GM10266 (cell line): ENCODE measurements around the gene GPR152.

ENCODE experiments used
- DNase-seq: peaks from one replicate; pipeline ENCODE4 v3.0.0; 2012; ENCODE audit errors: extremely low spot score
- TF ChIP-seq, protein P1 (sequence below): IDR thresholded peaks from 2 replicates; pipeline ENCODE4 v1.5.1; 2012; ENCODE audit warnings: mild to moderate bottlenecking, low read depth; ENCODE audit not compliant: control insufficient read depth, insufficient read depth; ENCODE audit errors: missing control alignments

GPR152 gene

DNA sequence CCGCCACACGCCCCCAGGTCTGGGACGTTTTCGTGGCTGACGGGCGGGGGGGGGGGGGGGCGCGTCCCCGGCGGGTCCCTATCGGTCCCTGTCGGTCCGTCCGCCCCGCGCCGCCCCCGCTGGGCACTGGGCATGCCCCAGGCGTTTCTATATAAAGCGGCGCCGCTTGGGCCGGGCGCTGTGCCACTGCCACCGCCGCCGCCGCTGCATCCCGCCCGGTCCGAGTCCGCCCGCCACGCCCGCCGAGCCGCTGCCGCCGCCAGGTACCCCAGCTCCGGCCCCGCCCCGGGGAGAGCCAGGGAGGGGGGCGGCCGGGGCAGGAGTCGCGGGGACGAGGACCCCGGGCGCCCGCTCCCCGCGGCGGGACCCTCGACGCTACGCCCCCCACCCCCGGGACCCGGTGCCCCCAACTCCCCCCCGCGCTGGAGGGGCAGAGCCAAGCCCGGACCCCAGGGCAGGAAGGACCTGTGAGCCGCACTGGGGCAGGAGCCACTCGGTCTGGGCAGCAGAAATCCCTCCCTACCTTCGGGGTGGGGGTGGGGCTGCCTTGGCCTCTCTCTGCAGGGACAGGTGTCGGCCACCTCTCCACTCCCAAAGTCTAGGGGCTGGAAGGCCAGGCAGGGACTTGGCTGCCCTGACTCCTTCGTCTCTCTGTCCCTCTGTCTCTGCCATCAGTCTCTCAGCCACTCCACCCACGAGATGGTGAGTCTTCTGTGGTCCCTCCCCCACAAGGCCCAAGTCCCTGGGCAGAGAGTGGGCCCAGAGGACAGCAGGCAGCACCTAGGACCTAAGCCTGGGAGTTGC, 36.8 kb downstream of the GPR152 start, which contains the start of gene CARNS1:
CARNS1 (plus strand) TSS at position 178 of the 804 bp plus-strand sequence; CDS start at position 700, 522 bp downstream.
- TF ChIP-seq, protein P1, sequence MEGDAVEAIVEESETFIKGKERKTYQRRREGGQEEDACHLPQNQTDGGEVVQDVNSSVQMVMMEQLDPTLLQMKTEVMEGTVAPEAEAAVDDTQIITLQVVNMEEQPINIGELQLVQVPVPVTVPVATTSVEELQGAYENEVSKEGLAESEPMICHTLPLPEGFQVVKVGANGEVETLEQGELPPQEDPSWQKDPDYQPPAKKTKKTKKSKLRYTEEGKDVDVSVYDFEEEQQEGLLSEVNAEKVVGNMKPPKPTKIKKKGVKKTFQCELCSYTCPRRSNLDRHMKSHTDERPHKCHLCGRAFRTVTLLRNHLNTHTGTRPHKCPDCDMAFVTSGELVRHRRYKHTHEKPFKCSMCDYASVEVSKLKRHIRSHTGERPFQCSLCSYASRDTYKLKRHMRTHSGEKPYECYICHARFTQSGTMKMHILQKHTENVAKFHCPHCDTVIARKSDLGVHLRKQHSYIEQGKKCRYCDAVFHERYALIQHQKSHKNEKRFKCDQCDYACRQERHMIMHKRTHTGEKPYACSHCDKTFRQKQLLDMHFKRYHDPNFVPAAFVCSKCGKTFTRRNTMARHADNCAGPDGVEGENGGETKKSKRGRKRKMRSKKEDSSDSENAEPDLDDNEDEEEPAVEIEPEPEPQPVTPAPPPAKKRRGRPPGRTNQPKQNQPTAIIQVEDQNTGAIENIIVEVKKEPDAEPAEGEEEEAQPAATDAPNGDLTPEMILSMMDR: no peak
- DNase-seq: no peak

DNA sequence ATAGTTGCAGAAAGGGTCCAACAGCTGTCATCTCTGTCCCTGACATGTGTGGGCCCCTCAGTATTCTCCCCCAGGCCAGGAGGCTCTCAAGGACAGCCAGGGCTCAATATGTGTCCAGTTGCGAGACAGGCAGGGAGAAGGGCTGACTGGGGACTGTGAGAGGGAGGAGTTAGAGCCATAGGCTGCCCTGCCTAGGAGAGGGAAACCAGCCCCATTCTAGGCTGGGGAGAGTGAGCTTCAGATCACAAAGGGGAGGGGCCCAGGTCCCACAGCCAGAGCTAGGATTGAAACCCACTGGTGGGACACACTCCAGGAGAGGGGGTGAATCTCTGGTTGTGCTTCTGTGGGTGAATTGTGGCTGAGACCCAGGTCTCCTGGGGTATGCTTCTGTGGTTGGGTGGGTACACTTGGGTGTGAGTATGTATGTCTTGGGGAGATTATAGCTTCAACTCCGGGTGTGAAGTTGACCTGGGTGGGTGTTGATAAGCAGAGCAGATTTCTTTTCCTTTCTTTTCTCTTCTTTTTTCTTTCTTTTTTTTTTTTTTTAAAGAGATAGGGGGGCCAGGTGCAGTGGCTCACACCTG, 39.2 kb downstream of the GPR152 start:
- no peak for DNase-seq
- TF ChIP-seq, protein P1: no peak

DNA sequence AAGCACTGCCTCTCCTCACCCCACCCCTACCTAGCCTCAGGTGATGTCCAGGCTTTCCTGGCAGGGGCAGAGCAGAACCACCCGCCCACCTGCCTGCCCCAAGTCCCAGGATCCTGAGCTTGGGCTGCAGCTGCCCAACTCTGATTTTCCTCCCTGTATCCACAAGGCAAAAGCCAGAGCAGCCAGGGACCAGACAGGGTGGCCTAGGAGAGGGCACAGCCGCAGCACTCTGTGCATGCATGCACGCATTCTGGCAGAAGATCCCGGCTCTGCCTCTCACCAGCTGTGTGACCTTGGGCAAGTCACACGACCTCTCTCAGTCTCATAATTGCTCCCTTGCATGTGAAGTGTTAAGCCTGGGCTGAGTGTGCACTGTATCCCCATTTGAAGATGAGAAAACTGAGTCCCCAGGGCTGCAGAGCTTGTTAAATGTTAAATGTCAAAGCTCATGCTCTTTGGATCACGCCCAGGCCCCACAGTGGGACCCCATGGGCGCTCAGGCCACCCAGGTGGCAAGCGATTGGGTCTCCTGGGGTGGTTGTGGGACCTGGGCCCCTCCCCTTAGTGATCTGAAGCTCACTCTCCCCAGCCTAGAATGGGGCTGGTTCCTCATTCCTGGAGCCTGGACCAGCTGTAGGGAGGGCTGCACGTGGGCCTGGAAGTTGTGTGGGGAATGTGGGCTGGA, 39.9 kb downstream of the GPR152 start:
- DNase-seq: no peak
- TF ChIP-seq, protein P1: no peak

DNA sequence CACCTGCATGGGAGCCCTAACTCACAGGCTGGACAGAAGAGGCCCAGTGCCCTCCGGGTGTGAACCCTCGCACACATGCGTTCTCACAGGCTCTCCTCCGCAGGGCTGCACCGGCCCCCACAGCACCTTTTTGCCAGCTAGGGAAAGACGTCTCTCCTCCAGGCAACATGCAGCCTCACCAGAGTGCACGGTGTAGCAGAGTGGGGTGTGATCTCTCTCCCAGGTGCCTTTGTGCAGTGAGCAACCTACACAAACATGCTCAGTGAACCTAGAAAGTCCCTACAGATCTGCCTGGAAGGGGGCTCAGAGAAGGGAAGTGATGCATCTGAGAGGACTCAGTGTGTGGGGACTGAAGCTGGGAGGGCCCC, 40.8 kb downstream of the GPR152 start:
- TF ChIP-seq, protein P1: no peak
- peak; percentile 44 for DNase-seq

DNA sequence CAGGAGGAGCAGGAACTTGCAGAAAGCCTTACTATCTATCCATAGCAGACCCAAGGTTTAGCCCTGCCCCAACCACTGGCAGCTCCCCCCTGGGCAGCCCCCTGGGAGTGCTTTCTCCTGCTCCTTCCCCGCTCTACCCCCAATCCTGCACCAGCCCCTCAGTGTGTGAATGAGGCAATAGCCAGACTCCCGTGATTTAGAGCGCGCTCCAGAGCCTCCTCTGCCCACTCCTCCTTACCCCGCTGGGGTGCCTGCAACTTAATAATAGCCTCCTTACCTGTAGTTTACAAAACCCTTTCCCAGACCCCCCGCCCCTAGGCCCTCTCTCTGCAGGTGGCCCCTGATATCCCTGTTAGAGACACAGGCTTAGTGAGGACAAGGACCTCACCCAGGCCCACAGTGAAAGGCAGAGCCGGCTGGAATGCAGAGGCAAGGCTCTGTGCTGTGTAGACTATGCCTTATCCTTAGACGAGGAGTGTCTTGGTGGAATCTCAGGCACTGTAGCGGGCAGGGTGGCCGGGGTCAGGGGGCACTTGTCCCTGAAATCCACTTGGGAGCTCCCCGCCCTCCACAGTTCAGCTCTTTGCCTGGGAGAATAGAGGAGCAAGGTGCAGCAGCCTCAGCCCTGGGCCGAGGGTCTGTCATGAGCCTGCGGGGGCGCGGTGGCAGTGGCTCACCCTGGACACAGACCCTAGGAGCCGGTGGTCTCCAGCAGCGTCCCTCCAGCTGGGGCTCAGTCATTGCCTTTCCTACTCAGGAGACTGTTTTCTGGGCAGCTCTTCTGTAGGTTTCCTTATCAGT, 41.3 kb downstream of the GPR152 start:
- no peak for DNase-seq
- TF ChIP-seq, protein P1: no peak

DNA sequence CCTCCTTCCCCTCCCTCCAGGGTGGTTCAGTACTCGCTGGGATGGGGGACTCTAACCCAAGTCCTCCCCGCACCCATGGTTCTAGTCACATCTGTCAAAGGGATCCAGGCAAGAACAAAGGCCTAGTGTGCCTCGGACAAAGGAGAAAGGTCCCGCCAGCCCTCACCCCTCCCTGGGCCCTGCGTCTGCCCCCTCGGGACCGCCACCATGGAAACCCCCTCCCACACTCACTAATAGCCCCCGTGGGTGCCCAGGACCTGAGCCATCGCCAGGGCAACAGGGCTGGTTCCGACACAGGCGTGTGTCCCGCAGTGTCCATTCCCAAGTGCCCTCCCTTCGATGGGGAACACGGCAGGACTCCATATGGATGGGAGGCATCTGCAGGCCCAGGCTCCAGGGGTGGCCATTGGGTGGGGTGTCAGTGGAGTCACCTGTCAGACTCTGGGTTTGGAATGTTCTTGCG, 42.1 kb downstream of the GPR152 start:
- DNase-seq: no peak
- TF ChIP-seq, protein P1: no peak
